MCF 10A (cell line): Measurements from ENCODE around the gene KLHDC9. TPM values are rescaled to one million over a fixed set of nuclear protein-coding genes. Genes with fewer than 3 reads are reported as not detected.

Experiments
- BruUV-seq: library from RNA; stranded (reverse); fragments of 400-500 nt; replicated peaks from 2 replicates; lab custom pipeline; 2021; lab: Mats Ljungman, UMichigan
- CTCF ChIA-PET: fragments of 300-600 bp; sonication (Branson Sonifier 250); formaldehyde crosslinking; extraction: SDS; loops from one replicate; lab custom pipeline; 2021; ENCODE audit warnings: antibody characterized with exemption, inconsistent platforms; lab: Yijun Ruan, JAX
- POLR2A ChIA-PET: fragments of 300-600, 350-650 bp; sonication (Branson Sonifier 250); formaldehyde crosslinking; extraction: SDS; loops from one replicate; lab custom pipeline; 2020; ENCODE audit warnings: antibody characterized with exemption, inconsistent platforms; lab: Yijun Ruan, JAX
- DNase-seq: peaks from one replicate; pipeline ENCODE4 v3.0.0-alpha.2; 2018; ENCODE audit not compliant: unreplicated experiment
- H3K27ac Mint-ChIP-seq: one replicate; pipeline ENCODE4 v1.8.0; 2022; ENCODE audit warnings: mild to moderate bottlenecking, low read depth, mixed read lengths; ENCODE audit not compliant: unreplicated experiment
- H3K27me3 Mint-ChIP-seq: one replicate; pipeline ENCODE4 v1.8.0; 2022; ENCODE audit warnings: mixed read lengths; ENCODE audit not compliant: insufficient read depth, unreplicated experiment
- H3K36me3 Mint-ChIP-seq: one replicate; pipeline ENCODE4 v1.8.0; 2022; ENCODE audit warnings: mild to moderate bottlenecking, moderate library complexity, mixed read lengths; ENCODE audit not compliant: insufficient read depth, unreplicated experiment
- H3K4me1 Mint-ChIP-seq: one replicate; pipeline ENCODE4 v1.8.0; 2022; ENCODE audit warnings: mixed read lengths; ENCODE audit not compliant: insufficient read depth, unreplicated experiment
- H3K4me3 Mint-ChIP-seq: one replicate; pipeline ENCODE4 v1.8.0; 2022; ENCODE audit warnings: mild to moderate bottlenecking, moderate library complexity, mixed read lengths; ENCODE audit not compliant: unreplicated experiment
- H3K9me3 Mint-ChIP-seq: one replicate; pipeline ENCODE4 v1.8.0; 2022; ENCODE audit warnings: mixed read lengths; ENCODE audit not compliant: unreplicated experiment
- intact Hi-C: fragments of 100-400 bp; cut with micrococcal nuclease; formaldehyde crosslinking; loops from 2 replicates; pipeline ENCODE4 v1.14.1; 2022
- total RNA-seq: library from RNA; stranded (reverse); gene quantifications from 2 replicates; pipeline ENCODE4 v1.2.3, GENCODE V29; 2022
- TF ChIP-seq, protein P1 (sequence below): fragments of 200-600 bp; IDR thresholded peaks from one replicate; pipeline ENCODE4 v1.8.0; 2022; ENCODE audit warnings: antibody characterized with exemption, mild to moderate bottlenecking; ENCODE audit not compliant: unreplicated experiment

The KLHDC9 gene
- total RNA-seq, 1 experiment from 2014 or later = not detected

- TF ChIP-seq, protein P1, sequence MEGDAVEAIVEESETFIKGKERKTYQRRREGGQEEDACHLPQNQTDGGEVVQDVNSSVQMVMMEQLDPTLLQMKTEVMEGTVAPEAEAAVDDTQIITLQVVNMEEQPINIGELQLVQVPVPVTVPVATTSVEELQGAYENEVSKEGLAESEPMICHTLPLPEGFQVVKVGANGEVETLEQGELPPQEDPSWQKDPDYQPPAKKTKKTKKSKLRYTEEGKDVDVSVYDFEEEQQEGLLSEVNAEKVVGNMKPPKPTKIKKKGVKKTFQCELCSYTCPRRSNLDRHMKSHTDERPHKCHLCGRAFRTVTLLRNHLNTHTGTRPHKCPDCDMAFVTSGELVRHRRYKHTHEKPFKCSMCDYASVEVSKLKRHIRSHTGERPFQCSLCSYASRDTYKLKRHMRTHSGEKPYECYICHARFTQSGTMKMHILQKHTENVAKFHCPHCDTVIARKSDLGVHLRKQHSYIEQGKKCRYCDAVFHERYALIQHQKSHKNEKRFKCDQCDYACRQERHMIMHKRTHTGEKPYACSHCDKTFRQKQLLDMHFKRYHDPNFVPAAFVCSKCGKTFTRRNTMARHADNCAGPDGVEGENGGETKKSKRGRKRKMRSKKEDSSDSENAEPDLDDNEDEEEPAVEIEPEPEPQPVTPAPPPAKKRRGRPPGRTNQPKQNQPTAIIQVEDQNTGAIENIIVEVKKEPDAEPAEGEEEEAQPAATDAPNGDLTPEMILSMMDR = no peak
- Mint-ChIP-seq H3K27ac (no peak overlapping the region), H3K36me3 (peaks cover 16% of the 10 kb centered on the region), H3K9me3 (no peaks in the 10 kb centered on the region), H3K27me3 (no peaks in the 10 kb centered on the region), H3K4me3 (no peak overlapping the region), H3K4me1 (peaks cover 49% of the 10 kb centered on the region)
- DNase-seq = no peak
- intact Hi-C loops = no loop called here
- CTCF ChIA-PET = interaction anchor here (0.7 to 10.3 kb wide), 6 partner anchors 8 to 142 kb away, joined by 3 to 331 read pairs (median 32); partner anchors contain the start of genes ARHGAP30, NECTIN4 and USF1
- POLR2A ChIA-PET = interaction anchor here (1.2 to 1.8 kb wide), 2 partner anchors 20 to 74 kb away, joined by 3 to 9 read pairs; partner anchors contain the start of gene F11R
- no TSS peak for BruUV-seq
These were observed 3.7 kb upstream of the KLHDC9 start for GRCh38 chr1:161094481-161094880.

GRCh38 chr1:161095230-161095629 is 2.9 kb upstream of the KLHDC9 start:
- ChIA-PET CTCF (interaction anchor here (1.4 to 10.3 kb wide), 5 partner anchors 8 to 77 kb away, joined by 4 to 331 read pairs (median 58); partner anchors contain the start of genes ARHGAP30, NECTIN4 and USF1), POLR2A (interaction anchor here (0.6 to 6.7 kb wide), 8 partner anchors 10 to 85 kb away, joined by 3 to 91 read pairs (median 9); partner anchors contain the start of genes F11R, NIT1, PFDN2 and USF1)
- Mint-ChIP-seq H3K27me3 (no peaks in the 10 kb centered on the region), H3K9me3 (no peaks in the 10 kb centered on the region), H3K4me1 (peaks cover 49% of the 10 kb centered on the region), H3K27ac (no peak overlapping the region), H3K36me3 (peaks cover 23% of the 10 kb centered on the region), H3K4me3 (no peak overlapping the region)
- intact Hi-C loops = loop anchor here (5.0 kb wide), 1 partner anchor 258 kb away; no protein-coding TSS in a partner anchor
- TF ChIP-seq, protein P1 = no peak
- no TSS peak for BruUV-seq
- DNase-seq = no peak

DNA sequence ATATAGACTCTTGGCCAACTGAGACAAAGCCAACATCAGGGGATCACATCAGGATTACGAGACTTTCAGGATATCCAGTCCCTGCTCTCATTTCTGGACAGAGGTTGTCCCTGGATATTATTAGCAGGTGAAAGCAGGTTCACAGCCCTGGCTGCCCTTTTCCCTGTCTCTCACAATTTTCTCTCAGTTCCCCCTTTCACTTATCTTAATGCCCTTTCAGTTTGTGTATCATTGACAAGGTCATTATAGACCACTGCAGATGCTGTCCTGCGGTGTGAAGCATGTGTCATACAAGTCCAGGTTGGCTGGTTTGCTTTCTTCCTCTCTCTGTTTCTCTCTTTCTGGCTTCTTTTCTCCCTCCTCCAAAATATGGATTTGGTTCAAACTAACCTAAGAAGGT is 2.1 kb upstream of the KLHDC9 start:
- peak overlapping the region; percentile 61 for H3K27ac Mint-ChIP-seq
- TF ChIP-seq, protein P1 = no peak
- BruUV-seq = no TSS peak
- CTCF ChIA-PET = interaction anchor here (0.5 to 10.3 kb wide), 27 partner anchors 9 to 434 kb away, joined by 3 to 331 read pairs (median 11); partner anchors contain the start of genes ARHGAP30, ITLN2, NECTIN4 and NIT1
- peaks cover 31% of the 10 kb centered on the region for H3K36me3 Mint-ChIP-seq
- DNase-seq = no peak
- H3K4me3 Mint-ChIP-seq = no peak overlapping the region
- no peaks in the 10 kb centered on the region for H3K27me3 Mint-ChIP-seq
- H3K4me1 Mint-ChIP-seq = peaks cover 49% of the 10 kb centered on the region
- no peaks in the 10 kb centered on the region for H3K9me3 Mint-ChIP-seq
- POLR2A ChIA-PET = interaction anchor here (0.6 to 6.7 kb wide), 24 partner anchors 9 to 582 kb away, joined by 3 to 91 read pairs (median 5); partner anchors contain the start of genes DEDD, F11R, NIT1 and PFDN2
- intact Hi-C loops = loop anchor here (2.0 to 5.0 kb wide), 3 partner anchors 259 to 415 kb away; no protein-coding TSS in a partner anchor

DNA sequence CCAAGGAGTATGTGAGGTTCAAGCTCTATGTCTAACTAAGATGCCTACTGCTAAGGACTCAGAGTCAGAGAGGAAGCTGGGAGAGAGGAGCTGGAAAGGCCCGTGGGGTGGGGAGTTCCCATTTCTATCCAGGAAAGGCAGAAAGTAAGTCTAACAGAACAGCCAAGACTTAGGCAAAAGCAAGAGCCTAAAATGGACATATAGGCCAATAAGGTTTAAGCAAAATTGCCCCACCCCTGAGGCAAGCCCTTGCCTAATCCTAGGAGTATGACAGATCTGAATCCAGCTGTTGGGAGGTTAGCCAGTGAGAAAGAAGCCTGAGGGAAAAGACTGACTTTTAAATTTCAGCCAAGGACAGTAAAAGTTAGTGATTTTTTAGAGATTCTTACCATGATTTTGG is 1.6 kb upstream of the KLHDC9 start:
- H3K4me1 Mint-ChIP-seq = peaks cover 49% of the 10 kb centered on the region
- peak; percentile 91 for DNase-seq
- H3K27ac Mint-ChIP-seq = peak overlapping the region; percentile 61
- TF ChIP-seq, protein P1 = no peak
- no peak overlapping the region for H3K4me3 Mint-ChIP-seq
- no peaks in the 10 kb centered on the region for H3K27me3 Mint-ChIP-seq
- H3K9me3 Mint-ChIP-seq = no peaks in the 10 kb centered on the region
- ChIA-PET POLR2A (interaction anchor here (0.6 to 6.7 kb wide), 27 partner anchors 8 to 583 kb away, joined by 3 to 91 read pairs (median 5); partner anchors contain the start of genes DEDD, F11R, NIT1 and PFDN2), CTCF (interaction anchor here (0.8 to 10.3 kb wide), 41 partner anchors 10 to 434 kb away, joined by 3 to 331 read pairs (median 7); partner anchors contain the start of genes ARHGAP30, F11R, ITLN2 and NECTIN4)
- intact Hi-C loops = loop anchor here (2.0 to 5.0 kb wide), 3 partner anchors 259 to 416 kb away; no protein-coding TSS in a partner anchor
- no TSS peak for BruUV-seq
- H3K36me3 Mint-ChIP-seq = peaks cover 36% of the 10 kb centered on the region
